GM19467 (cell line): ENCODE data around the gene IL5RA.

Experiments
- ATAC-seq: cut with Tn5 transposase; IDR thresholded peaks from one replicate; pipeline ENCODE4 v1.9.1; 2021; ENCODE audit warnings: mild to moderate bottlenecking, moderate library complexity; ENCODE audit not compliant: unreplicated experiment

Gene IL5RA

DNA sequence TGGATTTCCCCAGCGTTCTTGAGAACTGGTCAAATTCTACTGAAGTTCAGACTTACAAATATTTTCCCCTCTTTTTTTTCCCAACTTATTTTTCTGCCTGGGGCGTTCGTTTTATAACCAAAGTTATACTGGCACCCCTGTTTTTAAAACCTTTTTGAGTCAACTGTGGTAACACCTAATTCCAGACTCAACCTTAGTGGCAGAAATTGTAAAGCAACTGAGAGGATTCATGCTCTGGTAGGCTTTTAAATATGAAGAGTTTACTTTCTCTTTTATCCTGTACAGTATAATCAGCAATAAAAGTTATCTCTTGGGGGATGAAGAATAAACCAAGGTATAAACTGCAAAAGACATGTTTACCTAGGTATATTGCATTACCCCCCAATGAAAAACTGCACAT, 2.3 kb downstream of the IL5RA start:
- no peak for ATAC-seq

DNA sequence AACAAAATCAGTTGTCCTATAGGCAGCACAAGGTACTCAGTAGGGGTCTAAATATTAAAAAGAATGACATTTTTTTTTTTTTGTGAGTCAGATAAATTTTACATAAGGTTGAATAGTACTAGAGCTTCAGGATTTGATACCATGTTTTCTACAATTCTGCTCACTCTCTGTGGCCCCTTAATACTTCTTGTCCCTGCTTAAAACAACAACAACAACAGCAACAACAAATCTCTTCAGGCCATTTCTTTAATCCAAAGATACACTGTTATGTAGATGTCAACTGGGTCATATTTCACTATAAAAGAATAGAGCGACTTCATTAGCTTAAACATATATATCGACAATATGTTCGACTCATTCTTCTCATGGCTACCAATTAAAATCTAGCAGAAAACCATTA, 3.0 kb downstream of the IL5RA start:
- ATAC-seq, result no peak

DNA sequence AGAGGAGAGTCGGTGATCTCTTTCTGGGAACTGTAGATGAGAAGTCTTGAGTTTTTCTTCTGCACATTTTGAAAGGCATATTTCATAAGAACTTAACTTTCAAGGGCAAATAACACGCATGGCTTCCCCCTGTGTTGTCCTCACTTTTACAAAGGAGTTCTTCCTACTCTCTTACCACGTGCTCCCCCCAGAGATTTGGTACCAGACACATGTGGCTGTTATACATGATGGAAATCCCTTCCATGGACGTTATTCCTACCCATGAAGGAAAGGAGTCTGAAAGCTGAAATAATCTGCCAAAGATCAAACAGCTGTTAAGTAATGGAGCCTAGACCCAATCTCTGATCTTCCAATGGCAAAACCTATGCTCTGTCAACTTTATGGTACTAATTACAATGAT, 4.4 kb downstream of the IL5RA start:
- no peak for ATAC-seq

DNA sequence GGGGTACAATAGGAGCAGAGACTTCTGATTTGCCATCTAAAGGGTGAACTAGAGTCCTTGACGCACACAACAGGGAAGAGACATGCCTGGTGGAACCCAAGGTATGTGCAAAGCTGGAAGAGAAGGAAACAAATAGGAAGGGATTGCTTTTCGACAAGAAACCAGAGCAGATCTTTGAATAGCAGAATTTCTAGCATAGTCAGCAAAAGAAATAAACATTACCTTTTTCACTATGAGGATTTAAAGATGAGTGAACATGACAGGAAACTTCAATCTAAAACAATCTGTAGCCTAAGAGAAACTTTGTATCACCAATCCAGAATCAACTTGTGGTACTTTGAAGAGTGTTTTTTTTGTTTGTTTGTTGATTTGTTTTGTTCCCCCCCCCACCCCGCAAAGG, 4.9 kb downstream of the IL5RA start:
- ATAC-seq, result no peak

DNA sequence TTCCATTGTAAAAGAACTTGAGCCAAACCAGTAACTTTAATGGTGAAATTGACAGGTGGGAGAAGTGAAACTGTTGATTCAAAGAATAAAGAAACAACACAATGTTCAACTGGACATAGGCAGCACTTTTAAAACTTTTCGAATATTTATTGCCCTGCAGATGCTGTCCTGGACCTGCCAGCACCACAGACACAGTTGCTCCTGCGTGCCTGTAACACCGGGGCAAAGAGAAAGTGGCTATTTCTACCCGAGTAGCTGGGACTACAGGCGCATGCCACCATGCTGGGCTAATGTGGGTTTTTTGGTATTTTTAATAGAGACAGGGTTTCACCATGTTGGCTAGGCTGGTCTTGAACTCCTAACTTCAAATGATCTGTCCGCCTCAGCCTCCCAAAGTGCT, 7.4 kb downstream of the IL5RA start:
- ATAC-seq, result no peak

DNA sequence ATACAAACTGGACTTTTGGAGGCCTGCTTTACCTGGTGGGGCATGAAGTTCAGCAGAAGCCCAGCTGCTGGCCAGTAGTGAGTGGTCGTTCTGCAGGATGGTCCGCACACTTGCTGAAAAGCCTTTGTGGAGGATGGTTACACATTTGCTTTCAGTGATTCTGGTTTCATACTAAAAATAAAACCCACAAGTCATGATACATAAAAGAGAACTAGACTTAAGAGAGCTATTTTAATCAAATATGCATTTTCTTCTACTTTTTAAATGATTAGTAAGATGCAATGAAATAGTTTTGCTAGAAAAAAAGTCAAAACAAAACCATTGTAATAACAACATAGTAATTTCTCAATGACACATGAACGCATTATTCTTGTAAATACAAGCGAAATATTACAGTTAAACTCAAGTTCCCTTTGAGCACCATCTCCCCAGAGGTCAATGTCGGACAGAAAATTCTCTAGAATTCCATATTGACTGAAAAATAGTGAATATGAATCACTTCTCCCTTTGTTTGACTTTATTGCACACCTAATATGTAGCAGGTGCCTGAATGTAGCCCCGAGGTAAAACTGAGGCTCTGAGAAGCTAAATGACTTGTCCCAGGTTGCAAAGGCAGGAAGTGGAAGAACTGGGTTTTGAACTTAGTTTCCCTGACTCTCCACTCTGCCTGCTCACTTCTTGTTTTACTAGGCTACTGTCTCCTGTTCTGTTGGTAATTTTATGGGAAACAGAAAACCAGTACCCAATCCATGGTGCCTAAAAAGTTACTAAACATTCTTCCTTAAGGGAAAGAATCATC, 8.3 kb downstream of the IL5RA start:
- ATAC-seq, result peak; percentile 54

DNA sequence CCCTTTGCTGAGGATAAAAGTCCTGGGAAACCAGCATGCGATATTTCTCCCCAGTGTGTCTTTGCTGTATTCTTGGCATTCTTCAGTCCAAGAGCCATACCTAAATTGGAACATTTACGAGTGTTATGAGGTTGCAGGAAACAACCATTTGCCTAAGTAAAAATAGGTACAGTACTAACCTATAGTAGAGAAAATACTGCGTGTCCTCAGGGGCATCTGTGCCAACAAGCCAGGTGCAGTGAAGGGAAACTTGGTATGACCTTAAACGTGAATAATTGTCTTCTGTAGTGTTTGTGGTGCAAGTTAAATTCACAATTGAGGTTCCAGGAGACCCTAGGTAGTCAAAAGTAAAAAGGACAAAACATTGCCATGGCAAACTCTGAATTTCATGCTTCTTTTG, 12.2 kb downstream of the IL5RA start:
- no peak for ATAC-seq

DNA sequence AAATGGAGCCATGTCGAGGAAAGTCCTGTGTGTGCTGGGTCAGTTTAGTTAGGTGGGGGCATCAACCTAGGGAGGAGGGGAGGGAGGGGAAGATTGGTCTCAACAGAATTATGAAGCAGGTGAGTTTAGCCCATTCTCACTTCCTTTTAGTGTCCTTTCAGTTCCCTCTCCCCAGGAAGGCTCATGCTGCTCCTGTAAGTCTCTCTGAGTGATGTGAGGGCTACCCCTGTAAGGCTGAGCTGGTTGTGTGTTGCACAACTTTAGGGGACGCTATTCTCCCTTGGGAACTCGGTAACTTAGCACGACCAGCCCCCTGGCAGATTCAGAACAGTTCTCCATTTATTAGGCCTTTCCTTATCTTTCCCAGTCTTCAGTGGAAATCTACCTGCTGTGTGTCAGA, 21.2 kb downstream of the IL5RA start:
- ATAC-seq, result peak; percentile 98

DNA sequence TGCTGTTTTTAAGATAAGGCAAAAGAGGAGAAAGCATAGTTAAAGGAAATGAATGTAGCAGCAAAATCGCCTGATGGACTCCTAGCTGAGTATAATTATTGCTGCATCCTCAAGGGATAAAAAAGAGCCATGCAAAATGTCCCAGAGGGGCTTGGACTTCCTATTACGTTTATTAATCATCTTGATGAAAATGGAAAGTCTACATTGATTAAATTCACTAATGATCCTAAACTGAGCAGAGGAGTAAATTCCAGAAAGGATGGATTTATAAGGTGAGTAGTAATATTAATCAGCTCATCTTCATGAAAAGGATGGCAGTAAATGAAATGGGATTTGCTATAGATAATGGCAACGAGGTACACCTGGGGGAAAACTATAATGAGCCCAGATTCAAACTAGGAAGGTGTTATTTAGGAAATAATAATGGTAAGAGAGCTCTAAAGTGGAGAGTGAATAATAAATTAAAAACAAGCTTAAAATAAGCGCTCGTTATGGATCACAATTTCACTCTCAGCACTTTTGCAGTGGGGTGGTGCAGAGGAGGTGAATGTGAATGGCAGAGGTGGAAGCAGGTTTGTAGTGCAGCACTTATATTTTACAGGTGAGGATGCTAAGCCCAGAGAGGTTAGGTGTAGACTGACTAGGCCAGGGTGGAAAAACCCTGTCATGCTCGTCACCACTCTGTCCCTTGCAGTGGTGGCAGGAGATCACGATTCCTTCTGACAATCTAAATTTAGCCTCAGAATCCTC, 22.3 kb downstream of the IL5RA start:
- ATAC-seq, result no peak

DNA sequence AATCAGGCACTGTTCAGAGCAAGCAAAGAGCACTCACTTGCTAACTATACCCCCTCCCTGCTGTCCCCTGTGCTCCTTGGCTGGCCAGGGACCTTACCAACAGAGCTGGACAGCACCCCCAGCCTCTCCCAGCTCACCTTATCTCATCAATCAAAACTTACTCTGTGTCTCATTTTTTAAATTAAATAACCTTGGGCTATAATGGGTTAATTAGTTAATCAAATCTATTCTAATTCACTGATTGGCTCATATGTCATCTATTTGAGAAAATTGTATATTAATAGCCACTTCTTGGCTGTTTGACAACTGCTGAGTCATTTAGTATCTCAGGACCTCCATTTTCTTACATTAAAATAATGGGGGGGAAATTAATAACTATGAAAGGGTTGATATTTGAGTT, 22.9 kb downstream of the IL5RA start:
- no peak for ATAC-seq

DNA sequence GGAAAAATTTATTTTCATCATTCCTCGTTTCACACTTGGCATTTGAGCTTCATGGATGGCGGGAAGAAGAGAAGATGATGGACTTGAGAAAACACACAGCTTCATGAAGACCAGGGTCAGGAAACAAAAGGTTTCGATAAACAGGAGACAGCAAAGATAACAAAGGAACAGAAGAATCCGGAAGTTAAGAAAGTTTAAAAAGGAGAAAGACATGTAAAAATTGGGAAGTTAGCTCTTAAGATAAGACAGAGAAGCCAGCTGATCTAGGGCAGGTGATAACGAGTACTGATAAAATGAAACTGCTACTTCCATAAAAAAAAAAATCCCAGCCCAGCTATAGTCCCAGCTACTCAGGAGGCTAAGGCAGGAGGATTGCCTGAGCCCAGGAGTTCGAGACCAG, 23.9 kb downstream of the IL5RA start:
- ATAC-seq, result no peak

DNA sequence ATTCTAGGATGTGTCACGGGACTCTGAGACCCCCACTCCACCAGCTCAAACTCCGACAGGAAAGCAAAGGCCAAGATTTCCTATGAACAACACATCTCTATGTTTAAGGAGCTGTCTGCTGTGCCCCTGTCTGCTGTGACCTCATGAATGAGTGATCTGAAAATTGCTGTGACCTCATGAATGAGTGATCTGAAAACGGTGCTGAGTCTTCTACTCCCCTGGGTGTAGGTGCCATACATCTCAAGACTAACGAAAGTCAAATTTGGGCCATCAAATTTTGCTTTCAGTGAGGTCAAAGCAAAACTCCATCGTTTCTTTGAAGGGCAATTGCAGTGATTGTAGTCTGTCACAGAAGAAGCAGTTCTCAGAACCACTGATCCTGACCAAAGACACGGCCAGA, 24.4 kb downstream of the IL5RA start:
- ATAC-seq, result no peak

DNA sequence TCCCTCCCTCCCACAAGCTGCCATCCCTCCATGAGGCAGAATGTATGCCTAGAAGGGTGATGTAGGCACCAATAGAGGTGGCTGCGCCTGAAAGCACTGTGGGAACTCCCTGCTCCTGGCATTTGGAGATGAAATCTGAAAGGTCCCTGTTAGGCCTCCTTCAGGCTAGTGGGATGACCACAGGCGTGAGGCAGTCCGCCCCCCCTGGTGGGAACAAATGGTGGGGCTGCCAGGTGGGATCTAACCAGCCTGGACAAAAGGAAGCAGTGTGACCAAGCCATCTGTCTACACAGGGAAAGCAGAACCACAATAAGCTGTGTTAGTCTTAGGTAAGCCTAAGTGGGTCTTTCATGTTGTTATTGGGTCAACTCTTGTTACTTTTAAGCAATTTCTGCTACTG, 25.3 kb downstream of the IL5RA start:
- no peak for ATAC-seq

DNA sequence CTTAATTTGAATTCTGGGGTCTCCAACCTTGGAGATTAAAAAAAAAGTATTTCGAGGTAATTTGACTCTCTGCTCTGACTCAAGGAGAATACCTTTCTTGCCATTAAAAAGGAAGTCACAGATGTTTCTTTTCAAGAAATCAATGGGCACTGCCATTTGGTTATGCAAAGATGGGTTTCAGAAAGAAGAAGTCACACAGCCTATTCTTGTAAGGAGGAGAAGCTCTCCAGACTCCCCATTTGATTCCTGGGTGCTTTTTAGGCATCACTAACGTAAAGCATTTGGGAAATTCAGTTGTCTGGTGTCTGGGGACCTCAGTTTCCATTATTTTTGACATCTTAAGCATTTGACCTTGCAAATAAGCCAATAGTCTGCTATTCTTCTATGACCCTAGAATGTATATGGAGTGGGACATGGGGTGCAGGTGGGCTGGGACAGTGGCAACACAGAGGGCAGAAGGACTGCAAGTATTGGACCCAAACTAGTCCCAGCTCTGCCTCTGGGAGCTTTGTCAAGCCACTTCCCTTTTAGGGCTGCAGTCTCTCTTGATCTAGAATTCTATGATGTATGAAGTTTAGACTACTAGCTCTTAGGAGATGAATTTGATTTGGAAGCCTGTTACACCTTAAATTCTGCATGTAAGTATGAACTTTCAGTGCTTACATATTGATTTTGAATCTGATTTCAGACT, 27.8 kb downstream of the IL5RA start:
- ATAC-seq, result peak; percentile 79

DNA sequence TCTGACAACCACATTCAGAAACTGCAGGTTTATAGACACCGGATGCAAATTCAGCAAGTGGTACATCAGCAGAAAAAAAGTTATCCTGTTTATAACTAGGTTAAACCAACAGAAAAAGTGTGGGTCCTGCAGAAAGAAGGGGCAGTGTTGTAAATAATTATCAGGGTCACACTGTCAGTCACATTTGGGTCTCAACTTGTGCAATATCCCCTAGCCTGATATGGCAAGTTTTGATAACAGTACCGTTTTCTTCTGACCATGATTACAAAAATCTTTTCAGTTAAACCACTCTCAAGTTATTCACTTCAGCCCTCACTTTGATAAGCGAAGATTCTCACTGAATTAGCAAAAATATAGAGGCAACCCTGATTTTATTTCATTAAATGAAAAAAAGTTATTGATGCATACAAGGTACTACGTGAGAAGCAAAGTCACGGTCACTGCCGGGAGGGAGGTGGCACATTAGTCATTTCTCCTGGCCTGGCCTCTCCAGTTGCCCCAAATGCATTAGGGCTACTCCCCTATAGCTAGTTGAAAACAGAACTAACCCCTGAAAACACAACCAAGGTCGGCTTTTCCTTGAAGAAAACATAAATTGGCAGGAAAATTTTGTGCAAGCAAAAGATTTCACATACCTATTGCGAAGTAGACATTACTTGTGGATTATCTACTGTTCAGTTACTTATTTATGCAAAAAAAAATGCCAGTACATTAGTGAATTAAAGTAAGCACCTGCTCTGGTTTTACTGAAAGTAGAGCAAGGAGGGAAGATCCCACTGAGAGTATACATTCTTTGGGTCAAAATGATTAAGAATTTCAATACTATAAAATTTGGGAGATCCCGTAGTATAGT, 28.6 kb downstream of the IL5RA start:
- peak; percentile 56 for ATAC-seq

DNA sequence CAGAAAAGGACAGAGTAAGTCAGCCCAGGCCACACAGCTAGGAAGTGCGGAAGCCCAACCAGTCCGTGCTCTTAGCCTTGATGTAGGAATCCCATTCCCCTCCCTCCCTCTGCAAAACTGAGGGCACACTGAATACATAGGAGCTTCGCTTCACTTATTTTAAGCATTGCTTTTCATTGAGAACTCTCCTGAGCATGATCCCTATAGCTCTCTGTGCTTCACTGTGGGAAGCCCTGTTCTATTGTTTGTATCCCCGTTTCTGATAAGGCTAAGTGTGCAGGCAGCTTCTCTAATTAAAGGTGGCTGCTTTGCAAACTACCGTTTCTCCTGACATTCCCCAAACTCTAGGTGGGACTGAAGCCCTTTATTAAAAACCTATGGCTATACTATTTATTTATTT, 29.9 kb downstream of the IL5RA start:
- no peak for ATAC-seq

DNA sequence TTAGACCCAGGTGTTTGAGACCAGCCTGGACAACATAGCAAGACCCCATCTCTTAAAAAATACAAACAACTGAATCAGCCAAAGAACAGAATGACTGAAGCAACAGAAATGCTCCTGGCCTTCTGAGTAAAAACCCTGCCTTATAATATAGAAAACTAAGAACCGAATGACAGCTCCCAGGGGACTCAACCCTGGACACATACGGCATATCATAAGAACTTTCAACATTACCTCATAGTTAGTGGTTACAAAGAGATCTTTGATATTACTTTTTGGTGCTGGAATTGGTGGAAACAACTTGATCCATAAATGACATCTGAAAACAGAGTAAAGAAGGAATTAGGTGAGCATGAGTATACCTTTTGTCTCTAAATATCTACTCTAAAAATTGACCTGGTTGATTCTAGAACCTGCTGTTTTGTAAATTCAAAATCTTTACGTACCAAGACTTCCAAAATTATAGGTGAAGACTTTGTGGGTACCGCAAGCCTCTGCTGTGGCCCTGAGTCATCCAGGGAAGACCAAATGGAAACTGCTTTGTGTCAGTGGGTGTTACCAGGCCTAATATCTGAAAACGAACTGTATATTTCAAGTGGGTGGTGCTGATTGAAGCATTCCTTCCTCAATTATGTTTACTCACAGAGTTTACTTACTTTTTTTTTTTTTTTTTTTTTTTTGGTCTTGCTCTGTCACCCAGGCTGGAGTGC, 35.5 kb downstream of the IL5RA start:
- ATAC-seq, result no peak

DNA sequence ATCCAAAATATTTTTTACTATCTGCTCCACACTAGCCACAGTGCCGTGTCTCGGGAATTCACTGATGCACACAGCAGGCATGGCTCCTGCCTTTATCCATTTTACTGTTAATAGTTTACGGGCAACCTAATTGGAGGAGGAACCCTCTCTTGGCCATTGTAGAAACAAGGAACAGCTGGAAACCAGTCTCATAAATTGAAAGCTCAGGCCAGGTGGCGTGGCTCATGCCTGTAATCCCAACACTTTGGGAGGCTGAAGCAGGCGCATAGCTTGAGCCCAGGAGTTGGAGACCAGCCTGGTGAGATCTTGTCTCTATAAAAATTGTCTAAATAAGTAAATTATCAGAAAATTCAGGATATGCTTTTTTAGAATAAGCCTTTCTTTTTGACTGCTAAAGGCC, 39.0 kb downstream of the IL5RA start:
- no peak for ATAC-seq

DNA sequence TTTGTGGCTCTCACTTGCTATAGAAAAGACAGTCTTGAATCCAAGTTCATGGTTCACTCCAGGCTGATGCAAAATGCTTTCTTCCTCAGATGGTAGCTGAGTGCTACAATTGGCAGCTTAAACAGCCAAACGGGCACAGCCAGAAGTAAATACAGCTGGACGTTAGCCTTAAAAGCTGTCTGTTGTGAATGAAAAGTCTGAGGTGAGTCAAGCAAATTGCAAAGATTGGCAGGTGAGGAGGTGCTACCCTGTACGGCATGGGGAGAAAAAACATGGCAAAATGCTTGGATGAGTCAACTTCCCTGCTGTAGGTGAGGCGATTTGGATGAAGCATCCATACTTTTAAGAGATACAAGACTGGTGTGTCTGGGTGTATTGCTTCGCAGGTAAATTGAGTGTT, 40.5 kb downstream of the IL5RA start:
- ATAC-seq, result no peak

DNA sequence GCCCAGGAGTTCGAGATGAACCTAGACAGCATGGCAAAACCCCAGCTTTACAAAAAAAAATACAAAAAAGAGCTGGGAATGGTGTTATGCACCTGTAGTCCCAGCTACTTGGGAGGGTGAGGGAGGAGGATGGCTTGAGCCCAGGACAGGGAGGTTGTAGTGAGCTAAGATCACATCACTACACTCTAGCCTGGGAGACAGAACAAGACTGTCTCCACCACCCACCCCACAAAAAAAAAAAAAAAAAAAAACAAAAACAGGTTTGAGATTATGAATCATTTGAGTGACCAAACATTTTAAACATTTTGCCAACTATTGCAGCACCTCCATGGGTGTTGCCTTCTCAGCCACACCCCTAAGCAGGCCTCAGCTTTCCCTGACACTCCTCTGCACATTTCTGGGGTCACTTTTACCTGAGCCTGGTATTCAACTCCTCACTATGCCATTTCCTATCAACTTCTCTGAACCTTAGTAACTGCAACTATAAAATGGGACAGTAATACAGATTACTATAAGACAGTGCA, 41.8 kb downstream of the IL5RA start:
- ATAC-seq, result no peak
